WTC11 (cell line): ENCODE measurements around the gene SNX19. TPM values are rescaled to one million over a fixed set of nuclear protein-coding genes. Genes with fewer than 3 reads are reported as not detected.

ENCODE experiments used
- ATAC-seq: fragments of 200-7000 bp; cut with Tn5 transposase; 2 replicates; pipeline ENCODE4 v1.10.0; 2021; ENCODE audit warnings: mild to moderate bottlenecking, moderate library complexity
- CTCF ChIA-PET: fragments of 300-600 bp; sonication (Branson Sonifier 250); formaldehyde crosslinking; loops from one replicate; lab custom pipeline; 2021; ENCODE audit warnings: antibody characterized with exemption; lab: Charles Lee
- POLR2A ChIA-PET: fragments of 350-600 bp; sonication (Branson Sonifier 250); formaldehyde crosslinking; loops from one replicate; lab custom pipeline; 2021; ENCODE audit warnings: antibody characterized with exemption; lab: Charles Lee
- DNase-seq: peaks from one replicate; pipeline ENCODE4 v3.0.0; 2021; ENCODE audit warnings: low spot score
- H3K27ac Mint-ChIP-seq: 2 replicates; pipeline ENCODE4 v1.8.0; 2021; ENCODE audit warnings: mixed read lengths
- H3K27me3 Mint-ChIP-seq: 2 replicates; pipeline ENCODE4 v1.8.0; 2021; ENCODE audit warnings: low read depth, mild to moderate bottlenecking, moderate library complexity, mixed read lengths
- H3K36me3 Mint-ChIP-seq: 2 replicates; pipeline ENCODE4 v1.8.0; 2021; ENCODE audit warnings: mixed read lengths
- H3K4me1 Mint-ChIP-seq: 2 replicates; pipeline ENCODE4 v1.8.0; 2022; ENCODE audit warnings: mixed read lengths
- H3K4me3 Mint-ChIP-seq: 2 replicates; pipeline ENCODE4 v1.8.0; 2021; ENCODE audit warnings: mild to moderate bottlenecking, moderate library complexity, mixed read lengths
- H3K9me3 Mint-ChIP-seq: 2 replicates; pipeline ENCODE4 v1.8.0; 2021; ENCODE audit warnings: mixed read lengths
- ATF1 ChIP-seq: sonication (generic); formaldehyde crosslinking; IDR thresholded peaks from 2 replicates; pipeline ENCODE4 v1.8.1; 2023; ENCODE audit warnings: mild to moderate bottlenecking, moderate library complexity, missing genetic modification reagents
- EMX1 ChIP-seq: fragments of 250-450 bp; sonication (Bioruptor Pico); IDR thresholded peaks from 2 replicates; pipeline ENCODE4 v1.8.0; 2021; ENCODE audit warnings: mild to moderate bottlenecking
- FOXJ3 ChIP-seq: sonication (generic); formaldehyde crosslinking; IDR thresholded peaks from 2 replicates; pipeline ENCODE4 v1.9.0; 2021; ENCODE audit warnings: missing genetic modification reagents, mild to moderate bottlenecking, borderline replicate concordance
- FOXK1 ChIP-seq: sonication (generic); formaldehyde crosslinking; IDR thresholded peaks from 2 replicates; pipeline ENCODE4 v1.8.0; 2022; ENCODE audit warnings: mild to moderate bottlenecking, moderate library complexity, missing genetic modification reagents
- HMGA2 ChIP-seq: fragments of 250-450 bp; sonication (Bioruptor Pico); IDR thresholded peaks from 2 replicates; pipeline ENCODE4 v1.4.0; 2021; ENCODE audit warnings: mild to moderate bottlenecking, moderate library complexity
- IRF2 ChIP-seq: sonication (generic); formaldehyde crosslinking; IDR thresholded peaks from 2 replicates; pipeline ENCODE4 v1.8.0; 2022; ENCODE audit warnings: low read depth, missing genetic modification reagents, borderline replicate concordance
- MXD4 ChIP-seq: fragments of 250-450 bp; sonication (Bioruptor Pico); IDR thresholded peaks from 2 replicates; pipeline ENCODE4 v1.8.0; 2021; ENCODE audit warnings: mild to moderate bottlenecking, moderate library complexity, borderline replicate concordance
- MYBL2 ChIP-seq: sonication (generic); formaldehyde crosslinking; IDR thresholded peaks from 2 replicates; pipeline ENCODE4 v1.8.1; 2023; ENCODE audit warnings: mild to moderate bottlenecking, moderate library complexity, missing genetic modification reagents
- NFYB ChIP-seq: sonication (generic); formaldehyde crosslinking; conservative IDR thresholded peaks from 2 replicates; pipeline ENCODE4 v1.8.0; 2022; ENCODE audit warnings: low read depth, missing genetic modification reagents
- NR1H2 ChIP-seq: sonication (generic); formaldehyde crosslinking; IDR thresholded peaks from 2 replicates; pipeline ENCODE4 v1.9.0; 2021; ENCODE audit warnings: mild to moderate bottlenecking, moderate library complexity, missing genetic modification reagents
- NR2C2 ChIP-seq: sonication (generic); formaldehyde crosslinking; IDR thresholded peaks from 2 replicates; pipeline ENCODE4 v1.8.0; 2022; ENCODE audit warnings: mild to moderate bottlenecking, missing genetic modification reagents
- SMAD4 ChIP-seq: sonication (generic); formaldehyde crosslinking; IDR thresholded peaks from 2 replicates; pipeline ENCODE4 v1.8.0; 2022; ENCODE audit warnings: mild to moderate bottlenecking, missing genetic modification reagents
- TCF7 ChIP-seq: sonication (generic); formaldehyde crosslinking; IDR thresholded peaks from 2 replicates; pipeline ENCODE4 v1.8.0; 2022; ENCODE audit warnings: mild to moderate bottlenecking, low read depth, missing genetic modification reagents, moderate library complexity
- TEAD1 ChIP-seq: sonication (generic); formaldehyde crosslinking; IDR thresholded peaks from 2 replicates; pipeline ENCODE4 v1.8.0; 2022; ENCODE audit warnings: mild to moderate bottlenecking, missing genetic modification reagents
- TEAD4 ChIP-seq: sonication (generic); formaldehyde crosslinking; IDR thresholded peaks from 2 replicates; pipeline ENCODE4 v1.8.0; 2022; ENCODE audit warnings: mild to moderate bottlenecking, missing genetic modification reagents
- TP53 ChIP-seq: sonication (generic); formaldehyde crosslinking; IDR thresholded peaks from 2 replicates; pipeline ENCODE4 v1.8.1; 2023; ENCODE audit warnings: mild to moderate bottlenecking, missing genetic modification reagents
- ZNF121 ChIP-seq: sonication (generic); formaldehyde crosslinking; IDR thresholded peaks from 2 replicates; pipeline ENCODE4 v1.8.0; 2023; ENCODE audit warnings: missing genetic modification reagents
- ZNF317 ChIP-seq: sonication (generic); formaldehyde crosslinking; IDR thresholded peaks from 2 replicates; pipeline ENCODE4 v1.8.1; 2023; ENCODE audit warnings: low read depth, mild to moderate bottlenecking, moderate library complexity, missing genetic modification reagents, borderline replicate concordance
- ZNF423 ChIP-seq: fragments of 250-450 bp; sonication (Bioruptor Pico); IDR thresholded peaks from 2 replicates; pipeline ENCODE4 v2.1.2; 2022; ENCODE audit warnings: mild to moderate bottlenecking, moderate library complexity
- ZNF671 ChIP-seq: fragments of 250-450 bp; sonication (Bioruptor Pico); IDR thresholded peaks from 2 replicates; pipeline ENCODE4 v1.8.0; 2021; ENCODE audit warnings: mild to moderate bottlenecking
- total RNA-seq: library from RNA; stranded (reverse); gene quantifications from 3 replicates; pipeline ENCODE4 v1.2.3, GENCODE V29; 2021
- TF ChIP-seq, protein P1 (sequence below): fragments of 250-450 bp; sonication (Bioruptor Pico); IDR thresholded peaks from 2 replicates; pipeline ENCODE4 v1.8.0; 2021; ENCODE audit warnings: mild to moderate bottlenecking
- TF ChIP-seq, protein P2 (sequence below): sonication (generic); formaldehyde crosslinking; IDR thresholded peaks from 2 replicates; pipeline ENCODE4 v1.8.1; 2023; ENCODE audit warnings: mild to moderate bottlenecking, missing genetic modification reagents, moderate library complexity
- TF ChIP-seq, protein P3 (sequence below): sonication (generic); formaldehyde crosslinking; IDR thresholded peaks from 2 replicates; pipeline ENCODE4 v1.8.0; 2023; ENCODE audit warnings: mild to moderate bottlenecking, missing genetic modification reagents
- TF ChIP-seq, protein P4 (sequence below): fragments of 250-450 bp; sonication (Bioruptor Pico); IDR thresholded peaks from 2 replicates; pipeline ENCODE4 v2.1.2; 2022; ENCODE audit warnings: mild to moderate bottlenecking, moderate library complexity
- TF ChIP-seq, protein P5 (sequence below): fragments of 250-450 bp; sonication (Bioruptor Pico); IDR thresholded peaks from 2 replicates; pipeline ENCODE4 v1.9.0; 2021; ENCODE audit warnings: mild to moderate bottlenecking
- TF ChIP-seq, protein P6 (sequence below): fragments of 200-600 bp; IDR thresholded peaks from 2 replicates; pipeline ENCODE4 v1.8.0; 2022; ENCODE audit warnings: antibody characterized with exemption

The SNX19 gene
- total RNA-seq, 1 experiment from 2014 or later = 25.2 TPM

DNA sequence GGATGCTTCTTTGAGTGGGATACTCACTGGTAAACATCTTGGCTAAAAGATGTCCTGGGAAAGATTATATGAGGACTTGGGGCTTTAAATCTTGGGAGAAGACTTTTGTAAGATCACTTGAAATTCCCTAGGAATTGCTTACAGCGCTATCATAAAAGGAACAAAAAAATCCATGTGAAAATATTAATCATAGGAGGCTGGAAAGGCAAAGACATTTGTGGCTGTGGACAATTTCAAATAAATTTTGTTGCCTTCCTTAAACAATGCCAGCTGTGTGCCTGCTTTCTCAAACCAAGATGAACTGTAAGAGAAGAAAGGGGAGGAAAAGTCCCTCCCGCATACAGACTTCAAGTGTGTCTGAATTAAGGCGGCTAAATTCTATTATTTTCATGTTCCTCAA lies 75.6 kb downstream of the SNX19 start (continued):
- TF ChIP-seq, protein P1, sequence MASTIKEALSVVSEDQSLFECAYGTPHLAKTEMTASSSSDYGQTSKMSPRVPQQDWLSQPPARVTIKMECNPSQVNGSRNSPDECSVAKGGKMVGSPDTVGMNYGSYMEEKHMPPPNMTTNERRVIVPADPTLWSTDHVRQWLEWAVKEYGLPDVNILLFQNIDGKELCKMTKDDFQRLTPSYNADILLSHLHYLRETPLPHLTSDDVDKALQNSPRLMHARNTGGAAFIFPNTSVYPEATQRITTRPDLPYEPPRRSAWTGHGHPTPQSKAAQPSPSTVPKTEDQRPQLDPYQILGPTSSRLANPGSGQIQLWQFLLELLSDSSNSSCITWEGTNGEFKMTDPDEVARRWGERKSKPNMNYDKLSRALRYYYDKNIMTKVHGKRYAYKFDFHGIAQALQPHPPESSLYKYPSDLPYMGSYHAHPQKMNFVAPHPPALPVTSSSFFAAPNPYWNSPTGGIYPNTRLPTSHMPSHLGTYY (CRISPR knock-in tag) = no peak
- TF ChIP-seq, protein P2, sequence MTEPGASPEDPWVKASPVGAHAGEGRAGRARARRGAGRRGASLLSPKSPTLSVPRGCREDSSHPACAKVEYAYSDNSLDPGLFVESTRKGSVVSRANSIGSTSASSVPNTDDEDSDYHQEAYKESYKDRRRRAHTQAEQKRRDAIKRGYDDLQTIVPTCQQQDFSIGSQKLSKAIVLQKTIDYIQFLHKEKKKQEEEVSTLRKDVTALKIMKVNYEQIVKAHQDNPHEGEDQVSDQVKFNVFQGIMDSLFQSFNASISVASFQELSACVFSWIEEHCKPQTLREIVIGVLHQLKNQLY (CRISPR knock-in tag) = no peak
- TF ChIP-seq ATF1 (CRISPR knock-in tag) (no peak), NFYB (CRISPR knock-in tag) (no peak), FOXJ3 (no peak), ZNF317 (CRISPR knock-in tag) (no peak), TCF7 (no peak), MYBL2 (no peak)
- TF ChIP-seq, all 79 proteins: peak for 0

DNA sequence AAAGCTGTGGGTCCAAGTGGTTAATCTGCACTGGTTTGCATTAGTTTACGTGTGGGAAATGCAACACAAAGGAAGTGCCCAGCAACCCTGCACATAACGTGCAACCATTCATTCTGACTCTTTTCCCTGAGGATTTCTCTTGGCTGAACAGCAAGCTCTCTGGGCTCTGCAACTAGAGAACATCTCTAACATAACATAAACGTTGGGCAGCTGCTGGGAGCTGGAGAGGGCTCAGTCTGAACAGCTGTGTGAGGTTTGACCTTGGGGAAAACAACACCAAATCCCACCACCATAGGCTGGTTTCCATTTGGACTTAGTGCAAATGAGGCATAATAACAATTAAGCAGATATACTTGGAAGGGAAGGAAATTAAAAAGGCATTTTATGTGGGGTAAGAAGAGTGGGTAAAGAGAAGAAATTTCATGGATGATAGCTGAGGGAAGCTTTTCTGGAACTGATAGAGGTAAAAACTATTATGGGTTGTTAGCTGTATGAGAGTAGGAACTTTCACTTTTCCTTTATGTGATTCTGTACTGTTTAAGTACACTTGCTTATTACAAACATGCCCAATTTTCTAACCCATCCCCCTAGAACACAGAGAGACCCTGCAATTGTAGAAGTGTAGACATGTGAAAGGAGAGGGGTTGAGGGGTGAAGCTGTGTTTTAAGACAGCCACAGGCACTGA lies 76.2 kb downstream of the SNX19 start:
- peaks cover 6% of the 10 kb centered on the region for H3K27me3 Mint-ChIP-seq
- DNase-seq = no peak
- POLR2A ChIA-PET = no interaction called here
- peaks cover 3% of the 10 kb centered on the region for H3K4me1 Mint-ChIP-seq
- no peak overlapping the region for H3K4me3 Mint-ChIP-seq
- H3K27ac Mint-ChIP-seq = no peak overlapping the region
- peaks cover 2% of the 10 kb centered on the region; the same call in 1 of the 2 replicates for H3K36me3 Mint-ChIP-seq
- ATAC-seq = no peak
- TF ChIP-seq, protein P2 (CRISPR knock-in tag) = no peak
- TF ChIP-seq, protein P3, sequence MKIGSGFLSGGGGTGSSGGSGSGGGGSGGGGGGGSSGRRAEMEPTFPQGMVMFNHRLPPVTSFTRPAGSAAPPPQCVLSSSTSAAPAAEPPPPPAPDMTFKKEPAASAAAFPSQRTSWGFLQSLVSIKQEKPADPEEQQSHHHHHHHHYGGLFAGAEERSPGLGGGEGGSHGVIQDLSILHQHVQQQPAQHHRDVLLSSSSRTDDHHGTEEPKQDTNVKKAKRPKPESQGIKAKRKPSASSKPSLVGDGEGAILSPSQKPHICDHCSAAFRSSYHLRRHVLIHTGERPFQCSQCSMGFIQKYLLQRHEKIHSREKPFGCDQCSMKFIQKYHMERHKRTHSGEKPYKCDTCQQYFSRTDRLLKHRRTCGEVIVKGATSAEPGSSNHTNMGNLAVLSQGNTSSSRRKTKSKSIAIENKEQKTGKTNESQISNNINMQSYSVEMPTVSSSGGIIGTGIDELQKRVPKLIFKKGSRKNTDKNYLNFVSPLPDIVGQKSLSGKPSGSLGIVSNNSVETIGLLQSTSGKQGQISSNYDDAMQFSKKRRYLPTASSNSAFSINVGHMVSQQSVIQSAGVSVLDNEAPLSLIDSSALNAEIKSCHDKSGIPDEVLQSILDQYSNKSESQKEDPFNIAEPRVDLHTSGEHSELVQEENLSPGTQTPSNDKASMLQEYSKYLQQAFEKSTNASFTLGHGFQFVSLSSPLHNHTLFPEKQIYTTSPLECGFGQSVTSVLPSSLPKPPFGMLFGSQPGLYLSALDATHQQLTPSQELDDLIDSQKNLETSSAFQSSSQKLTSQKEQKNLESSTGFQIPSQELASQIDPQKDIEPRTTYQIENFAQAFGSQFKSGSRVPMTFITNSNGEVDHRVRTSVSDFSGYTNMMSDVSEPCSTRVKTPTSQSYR (CRISPR knock-in tag) = no peak
- TF ChIP-seq HMGA2 (CRISPR knock-in tag) (no peak), IRF2 (CRISPR knock-in tag) (no peak), ZNF317 (CRISPR knock-in tag) (no peak), ZNF121 (no peak), SMAD4 (CRISPR knock-in tag) (no peak), ZNF671 (CRISPR knock-in tag) (no peak), TEAD1 (CRISPR knock-in tag) (no peak), TEAD4 (CRISPR knock-in tag) (no peak)
- TF ChIP-seq, all 79 proteins: peak for 0
- CTCF ChIA-PET = interaction anchor here (1.0 kb wide), 1 partner anchor 22 kb away, joined by 4 read pairs; no protein-coding TSS in a partner anchor
- 0 out of 2 replicates have a peak, but pooled peaks cover 7% of the 10 kb centered on the region for H3K9me3 Mint-ChIP-seq

DNA sequence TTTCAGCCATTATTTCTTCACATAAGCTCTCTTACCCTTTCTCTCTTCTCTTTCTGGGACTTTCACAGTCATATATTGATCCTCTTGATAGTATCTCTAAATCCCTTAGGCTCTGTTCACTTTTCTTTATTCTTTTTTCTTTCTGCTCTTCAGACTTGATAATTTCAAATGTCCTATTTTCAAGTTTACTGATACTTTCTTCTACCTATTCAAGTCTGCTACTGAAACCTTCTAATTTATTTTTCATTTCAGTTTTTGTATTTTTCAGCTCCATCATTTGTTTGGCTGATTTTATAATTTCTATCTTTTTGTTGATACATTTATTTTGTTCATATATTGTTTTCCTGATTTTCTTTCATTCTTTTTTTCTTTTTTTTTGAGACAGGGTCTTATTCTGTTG lies 79.1 kb downstream of the SNX19 start:
- no peak overlapping the region for H3K27ac Mint-ChIP-seq
- ChIA-PET POLR2A (no interaction called here), CTCF (no interaction called here)
- no peaks in the 10 kb centered on the region for H3K36me3 Mint-ChIP-seq
- no peak overlapping the region for H3K4me3 Mint-ChIP-seq
- no peak for DNase-seq
- peaks cover 2% of the 10 kb centered on the region; the same call in 1 of the 2 replicates for H3K27me3 Mint-ChIP-seq
- H3K9me3 Mint-ChIP-seq = no peaks in the 10 kb centered on the region
- no peaks in the 10 kb centered on the region for H3K4me1 Mint-ChIP-seq
- no peak for ATAC-seq
- TF ChIP-seq, protein P4, sequence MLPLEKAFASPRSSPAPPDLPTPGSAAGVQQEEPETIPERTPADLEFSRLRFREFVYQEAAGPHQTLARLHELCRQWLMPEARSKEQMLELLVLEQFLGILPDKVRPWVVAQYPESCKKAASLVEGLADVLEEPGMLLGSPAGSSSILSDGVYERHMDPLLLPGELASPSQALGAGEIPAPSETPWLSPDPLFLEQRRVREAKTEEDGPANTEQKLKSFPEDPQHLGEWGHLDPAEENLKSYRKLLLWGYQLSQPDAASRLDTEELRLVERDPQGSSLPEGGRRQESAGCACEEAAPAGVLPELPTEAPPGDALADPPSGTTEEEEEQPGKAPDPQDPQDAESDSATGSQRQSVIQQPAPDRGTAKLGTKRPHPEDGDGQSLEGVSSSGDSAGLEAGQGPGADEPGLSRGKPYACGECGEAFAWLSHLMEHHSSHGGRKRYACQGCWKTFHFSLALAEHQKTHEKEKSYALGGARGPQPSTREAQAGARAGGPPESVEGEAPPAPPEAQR (CRISPR knock-in tag) = no peak
- TF ChIP-seq FOXK1 (CRISPR knock-in tag) (no peak), NR1H2 (CRISPR knock-in tag) (no peak), MXD4 (CRISPR knock-in tag) (no peak), EMX1 (CRISPR knock-in tag) (no peak), TEAD4 (CRISPR knock-in tag) (no peak), TP53 (CRISPR knock-in tag) (no peak), ZNF423 (CRISPR knock-in tag) (no peak), NR2C2 (no peak)
- TF ChIP-seq, protein P5, sequence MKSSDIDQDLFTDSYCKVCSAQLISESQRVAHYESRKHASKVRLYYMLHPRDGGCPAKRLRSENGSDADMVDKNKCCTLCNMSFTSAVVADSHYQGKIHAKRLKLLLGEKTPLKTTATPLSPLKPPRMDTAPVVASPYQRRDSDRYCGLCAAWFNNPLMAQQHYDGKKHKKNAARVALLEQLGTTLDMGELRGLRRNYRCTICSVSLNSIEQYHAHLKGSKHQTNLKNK (CRISPR knock-in tag) = no peak
- TF ChIP-seq, protein P6, sequence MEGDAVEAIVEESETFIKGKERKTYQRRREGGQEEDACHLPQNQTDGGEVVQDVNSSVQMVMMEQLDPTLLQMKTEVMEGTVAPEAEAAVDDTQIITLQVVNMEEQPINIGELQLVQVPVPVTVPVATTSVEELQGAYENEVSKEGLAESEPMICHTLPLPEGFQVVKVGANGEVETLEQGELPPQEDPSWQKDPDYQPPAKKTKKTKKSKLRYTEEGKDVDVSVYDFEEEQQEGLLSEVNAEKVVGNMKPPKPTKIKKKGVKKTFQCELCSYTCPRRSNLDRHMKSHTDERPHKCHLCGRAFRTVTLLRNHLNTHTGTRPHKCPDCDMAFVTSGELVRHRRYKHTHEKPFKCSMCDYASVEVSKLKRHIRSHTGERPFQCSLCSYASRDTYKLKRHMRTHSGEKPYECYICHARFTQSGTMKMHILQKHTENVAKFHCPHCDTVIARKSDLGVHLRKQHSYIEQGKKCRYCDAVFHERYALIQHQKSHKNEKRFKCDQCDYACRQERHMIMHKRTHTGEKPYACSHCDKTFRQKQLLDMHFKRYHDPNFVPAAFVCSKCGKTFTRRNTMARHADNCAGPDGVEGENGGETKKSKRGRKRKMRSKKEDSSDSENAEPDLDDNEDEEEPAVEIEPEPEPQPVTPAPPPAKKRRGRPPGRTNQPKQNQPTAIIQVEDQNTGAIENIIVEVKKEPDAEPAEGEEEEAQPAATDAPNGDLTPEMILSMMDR = no peak
